Inflammatory macrophage treated with lipopolysaccharide for 1 hour (primary cell): ENCODE results near the gene NRF1.
"Not testable (repeated sequence)": the region's sequence is repeated elsewhere in the genome, so short reads cannot be mapped to it uniquely, and the experiment has no call there.

Experiments used
- DNase-seq, 2 donors: peaks; one replicate each; pipeline ENCODE4 v3.0.0-alpha.2; 2020 to 2022

The NRF1 gene

GRCh38 chr7:129649128-129649690, 37.7 kb downstream of the NRF1 start:
- DNase-seq, result no peak

GRCh38 chr7:129650056-129650758, 38.7 kb downstream of the NRF1 start:
- no peak for DNase-seq

GRCh38 chr7:129652914-129653313, 41.4 kb downstream of the NRF1 start:
- no peak for DNase-seq

- peak; percentile 25 to 40 for DNase-seq
Measured at GRCh38 chr7:129655811-129656210, 44.3 kb downstream of the NRF1 start.

- no peak for DNase-seq
Measured at GRCh38 chr7:129657363-129657762, 45.8 kb downstream of the NRF1 start.

- DNase-seq, result not testable (repeated sequence)
Measured at GRCh38 chr7:129659907-129660306, 48.4 kb downstream of the NRF1 start.

- DNase-seq, result peak in 1 of 2 donors; percentile 8
Measured at GRCh38 chr7:129661645-129662182, 50.2 kb downstream of the NRF1 start.

- not testable (repeated sequence) for DNase-seq
Measured at GRCh38 chr7:129663240-129663639, 51.7 kb downstream of the NRF1 start.

- peak; percentile 21 to 40 for DNase-seq
Measured at GRCh38 chr7:129664029-129665012, 52.8 kb downstream of the NRF1 start.

- peak; percentile 21 to 31 for DNase-seq
Measured at GRCh38 chr7:129665013-129665401, 53.5 kb downstream of the NRF1 start.

GRCh38 chr7:129667116-129667515, 55.6 kb downstream of the NRF1 start:
- no peak for DNase-seq

GRCh38 chr7:129667551-129667950, 56.0 kb downstream of the NRF1 start:
- no peak for DNase-seq

- DNase-seq, result no peak
Measured at GRCh38 chr7:129669901-129670300, 58.4 kb downstream of the NRF1 start.

GRCh38 chr7:129670656-129671055, 59.1 kb downstream of the NRF1 start:
- DNase-seq, result no peak

GRCh38 chr7:129671266-129671665, 59.7 kb downstream of the NRF1 start:
- DNase-seq, result no peak

GRCh38 chr7:129674475-129674874, 63.0 kb downstream of the NRF1 start:
- DNase-seq, result not testable (repeated sequence)

GRCh38 chr7:129675521-129675920, 64.0 kb downstream of the NRF1 start:
- DNase-seq, result no peak

- no peak for DNase-seq
Measured at GRCh38 chr7:129676017-129676897, 64.7 kb downstream of the NRF1 start.

GRCh38 chr7:129677796-129678195, 66.3 kb downstream of the NRF1 start:
- DNase-seq, result no peak

- no peak for DNase-seq
Measured at GRCh38 chr7:129678606-129679005, 67.1 kb downstream of the NRF1 start.

- DNase-seq, result no peak
Measured at GRCh38 chr7:129680400-129680799, 68.9 kb downstream of the NRF1 start.

GRCh38 chr7:129684777-129685176, 73.3 kb downstream of the NRF1 start:
- no peak for DNase-seq
